Fibroblast of lung (primary cell): ENCODE results near the gene STX5. TPM values are rescaled to one million over a fixed set of nuclear protein-coding genes. Genes with fewer than 3 reads are reported as not detected.

Source experiments
- DNase-seq, 2 donors: peaks; one replicate each; pipeline versions ENCODE4 v3.0.0 to v3.0.0-alpha.2; 2010; ENCODE audit warnings: low read depth in 2 of 2
- H2AFZ ChIP-seq: 2 replicates; pipeline ENCODE4 v1.5.1; 2012; ENCODE audit warnings: low read length, control low read depth, inconsistent platforms
- H3K27ac ChIP-seq: 2 replicates; pipeline ENCODE4 v1.5.1; 2011; ENCODE audit warnings: low read length, control low read depth; ENCODE audit not compliant: insufficient read depth
- H3K27me3 ChIP-seq: 2 replicates; pipeline ENCODE4 v1.5.1; 2011; ENCODE audit warnings: mild to moderate bottlenecking, low read length; ENCODE audit not compliant: control insufficient read depth, insufficient read depth
- H3K36me3 ChIP-seq: 2 replicates; pipeline ENCODE4 v1.5.1; 2011; ENCODE audit warnings: low read length; ENCODE audit not compliant: control insufficient read depth, insufficient read depth
- H3K4me1 ChIP-seq: 2 replicates; pipeline ENCODE4 v1.5.1; 2011; ENCODE audit warnings: low read length; ENCODE audit not compliant: control insufficient read depth, insufficient read depth; ENCODE audit errors: extremely low read depth
- H3K4me2 ChIP-seq: 2 replicates; pipeline ENCODE4 v1.5.1; 2011; ENCODE audit warnings: low read length, control low read depth; ENCODE audit not compliant: insufficient read depth; ENCODE audit errors: extremely low read depth
- H3K4me3 ChIP-seq, 4 experiments: fragments of 200-600 bp in 1 of 4; sonication (generic) in 1 of 4; replicated peaks in 1 of 4; 2 replicates each; pipeline ENCODE4 v1.5.1; 2011 to 2016; ENCODE audit warnings: low read length in 4 of 4, low read depth in 3 of 4, mild to moderate bottlenecking in 3 of 4, control low read depth in 2 of 4, inconsistent platforms in 1 of 4, mixed read lengths in 1 of 4; ENCODE audit not compliant: insufficient read depth in 1 of 4; ENCODE audit errors: control extremely low read depth in 1 of 4
- H3K79me2 ChIP-seq: 2 replicates; pipeline ENCODE4 v1.5.1; 2012; ENCODE audit warnings: mild to moderate bottlenecking, low read length, inconsistent platforms; ENCODE audit not compliant: control insufficient read depth, insufficient read depth
- H3K9ac ChIP-seq: 2 replicates; pipeline ENCODE4 v1.5.1; 2011; ENCODE audit warnings: mild to moderate bottlenecking, low read length, control low read depth; ENCODE audit not compliant: insufficient read depth
- H3K9me3 ChIP-seq: 2 replicates; pipeline ENCODE4 v1.5.1; 2012; ENCODE audit warnings: low read depth, low read length; ENCODE audit not compliant: control insufficient read depth, insufficient read depth
- H4K20me1 ChIP-seq: 2 replicates; pipeline ENCODE4 v1.5.1; 2011; ENCODE audit warnings: low read length; ENCODE audit not compliant: control insufficient read depth, insufficient read depth; ENCODE audit errors: extremely low read depth
- CTCF ChIP-seq, 2 donors: IDR thresholded peaks in 1 of 2; conservative IDR thresholded peaks in 1 of 2; 1 replicate in 1 of 2; 2 replicates in 1 of 2; pipeline ENCODE4 v1.5.1; 2011 to 2012; ENCODE audit warnings: low read length in 2 of 2, control low read depth in 1 of 2, inconsistent platforms in 1 of 2, low read depth in 1 of 2, mild to moderate bottlenecking in 1 of 2
- EZH2 ChIP-seq: IDR thresholded peaks from 2 replicates; pipeline ENCODE4 v1.5.1; 2012; ENCODE audit warnings: low read length, control low read depth, mild to moderate bottlenecking; ENCODE audit errors: missing control alignments
- polyA plus RNA-seq, 2 donors: library from polyadenylated mRNA; depleted of rRNA in 1 of 2; stranded (reverse) in 1 of 2; unstranded in 1 of 2; fragments of >200 nt; gene quantifications; 2 replicates each; pipeline ENCODE4 v1.2.1, GENCODE V29; 2011 to 2012; ENCODE audit warnings: missing spikeins in 1 of 2
- total RNA-seq: library from RNA; depleted of rRNA; stranded (reverse); fragments of >200 nt; gene quantifications from 2 replicates; pipeline ENCODE4 v1.2.1, GENCODE V29; 2014

Gene STX5
- total and polyA plus RNA-seq, 2 donors (not counting 1 experiment from before 2014, with no cell fraction given): 44.9 to 48.9 TPM

DNA sequence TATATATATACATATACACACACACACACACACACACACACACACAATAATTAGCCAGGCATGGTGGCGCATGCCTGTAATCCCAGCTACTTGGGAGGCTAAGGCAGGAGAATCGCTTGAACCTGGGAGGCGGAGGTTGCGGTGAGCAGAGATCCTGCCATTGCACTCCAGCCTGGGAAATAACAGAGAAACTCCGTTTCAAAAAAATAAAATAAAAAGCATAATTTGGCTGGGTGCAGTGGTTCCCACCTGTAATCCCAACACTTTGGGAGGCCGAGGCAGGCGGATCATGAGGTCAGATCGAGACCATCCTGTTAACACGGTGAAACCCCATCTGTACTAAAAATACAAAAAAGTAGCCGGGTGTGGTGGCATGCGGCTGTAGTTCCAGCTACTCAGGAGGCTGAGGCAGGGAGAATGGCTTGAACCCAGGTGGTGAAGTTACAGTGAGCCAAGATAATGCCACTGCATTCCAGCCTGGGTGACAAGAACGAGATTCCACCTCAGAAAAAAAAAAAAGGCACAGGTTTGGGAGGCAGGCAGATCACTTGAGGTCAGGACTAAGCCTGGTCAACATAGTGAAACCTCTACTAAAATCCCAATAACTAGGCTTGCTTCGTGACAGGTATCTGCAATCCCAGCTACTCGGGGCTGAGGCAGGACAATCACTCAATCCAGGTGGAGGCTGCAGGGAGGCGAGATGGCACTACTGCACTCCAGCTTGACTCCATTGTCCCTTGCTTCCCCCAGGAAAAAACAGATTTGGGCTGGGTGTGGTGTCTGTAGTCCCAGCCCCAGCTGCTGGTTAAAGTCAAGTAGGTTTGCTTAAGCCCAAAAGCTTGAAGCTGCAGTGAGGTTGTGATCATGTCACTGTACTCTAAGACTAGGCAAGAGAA lies 19.3 kb upstream of the STX5 start:
- Histone ChIP-seq H2AFZ (no peak overlapping the region), H3K4me1 (peaks cover 8% of the 10 kb centered on the region), H3K4me2 (no peak overlapping the region), H3K36me3 (peaks cover 12% of the 10 kb centered on the region), H4K20me1 (no peaks in the 10 kb centered on the region), H3K27ac (no peak overlapping the region), H3K4me3 (no peak overlapping the region), H3K9ac (no peak overlapping the region), H3K79me2 (peaks cover 30% of the 10 kb centered on the region), H3K9me3 (no peaks in the 10 kb centered on the region), H3K27me3 (no peaks in the 10 kb centered on the region)
- no peak for DNase-seq
- TF ChIP-seq CTCF (conservative IDR thresholded peaks at IDR 0.05 in 1 of 2, IDR thresholded peaks at IDR 0.05 in 1 of 2; ENCODE audit: low read depth in 1 of 2, low read length in 2 of 2) (no peak), EZH2 (no peak)

GRCh38 chr11:62847767-62848314 lies 16.0 kb upstream of the STX5 start:
- Histone ChIP-seq H2AFZ (no peak overlapping the region), H3K9ac (no peak overlapping the region), H4K20me1 (no peaks in the 10 kb centered on the region), H3K4me3 (no peak overlapping the region), H3K36me3 (peaks cover 3% of the 10 kb centered on the region), H3K9me3 (no peaks in the 10 kb centered on the region), H3K4me1 (no peaks in the 10 kb centered on the region), H3K27me3 (no peaks in the 10 kb centered on the region), H3K4me2 (no peak overlapping the region), H3K27ac (no peak overlapping the region), H3K79me2 (no peaks in the 10 kb centered on the region)
- TF ChIP-seq CTCF (conservative IDR thresholded peaks at IDR 0.05 in 1 of 2, IDR thresholded peaks at IDR 0.05 in 1 of 2; ENCODE audit: low read depth in 1 of 2, low read length in 2 of 2): no peak
- no peak for TF ChIP-seq EZH2
- no peak for DNase-seq

DNA sequence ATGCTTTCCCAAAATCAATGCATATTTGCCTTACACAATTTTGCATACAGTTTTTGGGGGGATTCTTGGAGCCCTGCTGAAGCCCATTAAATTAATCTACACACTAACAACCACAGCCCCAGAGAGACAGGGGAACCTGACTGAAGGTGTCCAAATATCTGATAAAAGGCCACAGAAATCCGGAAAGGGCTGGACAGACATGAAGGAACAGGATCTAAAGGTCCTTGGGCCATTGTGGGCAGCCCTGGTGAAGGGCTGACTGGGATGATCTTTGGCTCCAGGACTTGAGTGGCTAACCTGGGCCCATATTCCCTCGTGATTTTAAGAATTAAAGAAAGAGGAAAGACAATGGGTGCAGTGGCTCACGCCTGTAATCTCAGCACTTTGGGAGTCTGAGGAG lies 14.3 kb upstream of the STX5 start:
- no peak for DNase-seq
- Histone ChIP-seq H3K36me3 (no peaks in the 10 kb centered on the region), H3K4me3 (no peak overlapping the region), H3K9me3 (no peaks in the 10 kb centered on the region), H3K4me1 (peaks cover 5% of the 10 kb centered on the region), H3K9ac (no peak overlapping the region), H3K4me2 (no peak overlapping the region), H3K27ac (no peak overlapping the region), H3K27me3 (no peaks in the 10 kb centered on the region), H3K79me2 (no peaks in the 10 kb centered on the region), H4K20me1 (no peaks in the 10 kb centered on the region), H2AFZ (no peak overlapping the region)
- TF ChIP-seq EZH2 (no peak), CTCF (conservative IDR thresholded peaks at IDR 0.05 in 1 of 2, IDR thresholded peaks at IDR 0.05 in 1 of 2; ENCODE audit: low read depth in 1 of 2, low read length in 2 of 2) (no peak)
